Right cardiac atrium (tissue), 5 donors: Measurements from ENCODE around the gene SPINK5. TPM values are rescaled to one million over a fixed set of nuclear protein-coding genes. Genes with fewer than 3 reads are reported as not detected.

Experiments
- ATAC-seq, 2 donors: fragments of 200-7000 bp; cut with Tn5 transposase; one replicate each; pipeline versions ENCODE4 v1.8.0 to v1.9.1; 2020; ENCODE audit warnings: moderate library complexity in 2 of 2, mild to moderate bottlenecking in 1 of 2
- DNase-seq, 3 donors: peaks; one replicate each; pipeline ENCODE4 v3.0.0-alpha.2; 2020
- H3K27ac ChIP-seq: one replicate; pipeline ENCODE4 v1.5.1; 2013; ENCODE audit warnings: mild to moderate bottlenecking, low read length, control low read depth, moderate library complexity
- H3K27me3 ChIP-seq: one replicate; pipeline ENCODE4 v1.6.1; 2013; ENCODE audit not compliant: control insufficient read depth, insufficient read depth
- H3K4me1 ChIP-seq: one replicate; pipeline ENCODE4 v1.6.1; 2013; ENCODE audit warnings: low read length; ENCODE audit not compliant: control insufficient read depth, insufficient read depth
- H3K4me3 ChIP-seq: one replicate; pipeline ENCODE4 v1.5.1; 2013; ENCODE audit warnings: low read length, control low read depth
- H3K9me3 ChIP-seq: one replicate; pipeline ENCODE4 v1.6.1; 2013; ENCODE audit warnings: low read length; ENCODE audit not compliant: control insufficient read depth
- WGBS: extraction: QIAGEN DNeasy Blood & Tissue Kit; methylation state at CpG from one replicate; pipeline ENCODE4 v1.1.7; 2013; 5-methylcytosine and 5-hydroxymethylcytosine counted together
- intact Hi-C, 4 donors: fragments of 100-400 bp; cut with DNase I; formaldehyde crosslinking; loops; one replicate each; pipeline versions ENCODE4 v1.11.0 to v1.14.0; 2022 to 2023
- polyA plus RNA-seq: library from polyadenylated mRNA; stranded (reverse); fragments of 200-250 nt; gene quantifications from one replicate; pipeline ENCODE4 v1.2.3, GENCODE V29; 2013
- total RNA-seq, 4 donors: library from RNA; stranded (reverse); fragmentation: NEBNext Ultra II Directional; extraction: Animal tissue kit (Norgen Biotek cat#: 25700); gene quantifications; one replicate each; pipeline ENCODE4 v1.2.1, GENCODE V29; 2021
- donor health status: healthy with polysubstance abuse.
- donor health status: DM: no; HTN: yes; CAD: no.
- donor health status: DM: no; HTN: no; CAD: no.
- donor health status: DM: no; HTN: yes; CAD: no; lungs with severe emphysema.
- donor health status: DM: yes; HTN: yes; CAD: no.

SPINK5 gene
- total and polyA plus RNA-seq, 5 donors: 0.82 to 3.0 (median 1.3) TPM

DNA sequence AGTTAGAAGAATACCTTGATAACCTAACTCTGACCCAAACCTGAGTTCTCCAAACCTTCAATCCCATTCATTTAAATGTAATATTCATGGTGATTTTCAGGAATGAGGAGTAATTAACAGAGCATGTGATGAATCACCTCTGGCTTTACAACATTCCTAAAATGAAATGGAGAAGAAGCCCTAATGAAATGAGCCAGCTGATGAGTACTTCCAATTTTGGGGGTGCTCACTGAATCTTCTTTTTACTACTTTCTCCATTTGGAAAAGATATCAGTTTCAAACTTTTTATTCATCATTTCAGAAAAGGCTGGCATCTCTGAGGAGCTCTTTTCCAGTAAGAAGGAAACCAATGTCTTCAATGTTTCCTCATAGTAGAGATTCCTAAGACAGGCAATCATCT is 2.9 kb upstream of the SPINK5 start:
- no peaks in the 10 kb centered on the region for H3K4me1 ChIP-seq
- peaks cover 5% of the 10 kb centered on the region for H3K9me3 ChIP-seq
- intact Hi-C loops: no loop called here
- H3K4me3 ChIP-seq: no peak overlapping the region
- no peaks in the 10 kb centered on the region for H3K27me3 ChIP-seq
- DNase-seq: no peak
- H3K27ac ChIP-seq: no peak overlapping the region
- ATAC-seq: no peak

DNA sequence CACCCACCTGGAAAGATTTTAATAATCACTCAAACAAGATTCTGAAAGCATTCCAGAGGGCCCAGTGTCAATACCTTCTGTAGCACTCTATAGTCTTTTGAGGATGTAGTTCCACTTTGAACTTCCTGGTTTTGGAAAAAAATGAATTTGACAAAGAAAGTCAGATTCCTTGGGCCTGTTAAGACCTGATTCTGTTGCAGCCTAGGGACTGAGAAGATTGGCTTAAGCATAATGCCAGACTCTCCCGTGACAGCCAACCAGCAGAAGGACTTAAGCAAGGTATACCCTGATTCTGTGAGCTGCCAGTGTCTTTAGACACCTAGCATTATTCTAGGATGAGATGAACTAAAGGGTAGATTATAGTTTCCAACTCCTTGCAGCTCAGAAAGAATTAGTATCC is 6.8 kb downstream of the SPINK5 start:
- ATAC-seq (no peak), DNase-seq (no peak)
- H3K4me1 ChIP-seq: no peaks in the 10 kb centered on the region
- no peak overlapping the region for H3K27ac ChIP-seq
- H3K4me3 ChIP-seq: no peak overlapping the region
- WGBS: 71% methylated on average over 1 of the region's 1 CpG
- no peaks in the 10 kb centered on the region for H3K9me3 ChIP-seq
- H3K27me3 ChIP-seq: no peaks in the 10 kb centered on the region
- intact Hi-C loops: no loop called here

DNA sequence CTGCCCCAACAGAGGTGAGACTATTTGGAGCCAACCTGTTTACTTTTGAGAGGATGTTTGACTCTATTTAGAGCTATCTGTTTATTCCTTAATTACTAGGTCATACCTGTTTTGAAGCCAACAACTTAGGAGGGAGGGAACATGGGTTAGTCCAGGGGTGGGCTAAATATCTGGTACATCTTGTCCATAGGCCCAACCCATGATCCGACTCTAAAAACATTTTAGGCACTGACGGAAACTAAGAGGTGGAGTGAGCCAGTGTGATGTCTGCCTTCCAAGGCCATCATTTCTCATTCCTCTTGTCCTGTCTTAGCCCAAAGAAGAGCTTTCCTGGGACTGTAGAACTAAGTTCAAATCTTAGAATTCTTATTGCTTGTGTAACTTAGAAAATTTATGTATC is 8.4 kb downstream of the SPINK5 start:
- WGBS: 90% methylated on average over 2 of the region's 2 CpGs
- DNase-seq (no peak), ATAC-seq (no peak)
- no peaks in the 10 kb centered on the region for H3K4me1 ChIP-seq
- H3K9me3 ChIP-seq: no peaks in the 10 kb centered on the region
- no peaks in the 10 kb centered on the region for H3K27me3 ChIP-seq
- no peak overlapping the region for H3K27ac ChIP-seq
- intact Hi-C loops: no loop called here
- no peak overlapping the region for H3K4me3 ChIP-seq

DNA sequence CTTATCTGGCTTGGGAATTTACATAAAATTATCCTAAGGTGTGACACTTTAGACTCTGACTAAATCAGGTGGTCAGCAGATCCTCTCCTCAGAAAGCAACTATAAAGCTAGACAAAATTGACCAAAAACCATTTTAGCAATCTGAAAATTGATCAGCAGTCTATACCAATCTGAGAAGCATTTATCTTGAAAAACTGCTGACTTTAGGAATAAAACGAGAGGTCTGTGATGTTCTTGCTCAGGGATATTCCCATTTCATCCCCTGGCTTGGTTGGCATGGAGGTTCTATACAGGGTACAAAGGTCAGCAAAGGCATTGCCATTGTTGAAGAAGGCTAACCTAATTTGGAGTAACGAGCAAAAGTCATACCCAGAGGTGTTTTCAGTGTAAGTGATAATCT is 11.7 kb downstream of the SPINK5 start:
- no peak for ATAC-seq
- Histone ChIP-seq H3K4me1 (no peaks in the 10 kb centered on the region), H3K4me3 (no peak overlapping the region), H3K27me3 (no peaks in the 10 kb centered on the region), H3K27ac (no peak overlapping the region), H3K9me3 (no peaks in the 10 kb centered on the region)
- DNase-seq: no peak
- intact Hi-C loops: no loop called here
- WGBS: 81% methylated on average over 2 of the region's 2 CpGs

DNA sequence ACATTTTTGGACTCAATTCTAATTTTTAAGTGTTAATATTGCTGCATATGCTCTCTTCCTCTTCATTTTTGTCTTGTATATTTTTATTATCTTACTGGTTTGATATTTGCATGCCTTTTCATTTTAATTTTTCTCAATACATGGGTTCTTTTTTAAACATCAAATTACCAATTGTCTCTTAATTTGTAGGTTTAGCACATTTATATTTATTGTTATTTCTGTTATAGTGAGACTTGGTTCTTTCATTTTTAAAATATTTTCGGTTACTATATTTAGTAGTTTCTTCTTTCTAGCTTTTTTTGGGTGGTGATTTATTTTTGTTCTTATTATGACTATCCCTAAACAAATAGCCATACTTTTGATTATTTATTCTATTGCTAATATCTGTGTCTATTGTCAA is 19.4 kb downstream of the SPINK5 start:
- DNase-seq: no peak
- WGBS: 81% methylated on average over 1 of the region's 1 CpG
- Histone ChIP-seq H3K27me3 (no peaks in the 10 kb centered on the region), H3K27ac (no peak overlapping the region), H3K4me3 (no peak overlapping the region), H3K4me1 (no peaks in the 10 kb centered on the region), H3K9me3 (no peaks in the 10 kb centered on the region)
- ATAC-seq: no peak
- intact Hi-C loops: no loop called here

DNA sequence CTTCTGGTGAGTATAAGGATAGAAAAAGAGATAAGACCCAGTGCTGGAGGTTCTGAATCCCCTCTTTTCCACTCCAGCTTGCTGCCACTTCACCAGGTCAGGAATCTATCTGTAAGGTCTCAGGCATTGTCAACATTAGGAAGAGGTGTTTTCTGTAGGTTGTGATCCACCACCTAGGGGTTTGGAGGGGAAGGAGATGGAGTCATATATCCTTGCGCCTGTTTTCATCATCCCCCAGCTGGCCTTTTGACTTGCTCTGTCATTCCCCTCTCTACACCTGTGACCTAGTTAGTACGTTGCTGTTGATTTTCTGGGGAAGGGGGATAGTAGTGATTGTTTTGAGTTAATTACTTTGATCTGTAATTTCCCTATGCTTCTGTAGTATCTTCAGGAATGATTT is 20.5 kb downstream of the SPINK5 start:
- Histone ChIP-seq H3K4me3 (no peak overlapping the region), H3K27me3 (no peaks in the 10 kb centered on the region), H3K4me1 (no peaks in the 10 kb centered on the region), H3K27ac (no peak overlapping the region), H3K9me3 (no peaks in the 10 kb centered on the region)
- intact Hi-C loops: no loop called here
- ATAC-seq: no peak
- WGBS: 64% methylated on average over 2 of the region's 2 CpGs
- DNase-seq: no peak

DNA sequence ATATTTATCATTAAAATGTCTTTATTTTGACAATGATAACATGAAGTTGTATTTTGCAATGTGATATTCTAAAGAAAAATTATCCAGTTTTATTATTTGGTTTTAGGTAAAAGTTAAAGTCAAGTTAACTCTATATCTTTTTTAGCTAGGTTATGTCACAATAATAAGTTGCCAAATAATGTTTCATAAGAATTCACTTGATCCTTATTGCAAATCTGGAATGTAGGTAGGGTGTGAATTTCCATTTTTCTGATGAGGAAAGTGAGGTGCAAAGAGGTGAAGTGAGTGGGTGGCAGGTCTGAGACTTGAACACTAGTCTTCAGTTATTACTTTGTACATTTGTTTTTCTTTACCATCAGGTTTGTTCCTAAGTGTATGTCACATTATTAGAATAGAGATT is 21.5 kb downstream of the SPINK5 start:
- Histone ChIP-seq H3K9me3 (no peaks in the 10 kb centered on the region), H3K4me1 (no peaks in the 10 kb centered on the region), H3K4me3 (no peak overlapping the region), H3K27me3 (no peaks in the 10 kb centered on the region), H3K27ac (no peak overlapping the region)
- ATAC-seq (no peak), DNase-seq (no peak)
- intact Hi-C loops: no loop called here

DNA sequence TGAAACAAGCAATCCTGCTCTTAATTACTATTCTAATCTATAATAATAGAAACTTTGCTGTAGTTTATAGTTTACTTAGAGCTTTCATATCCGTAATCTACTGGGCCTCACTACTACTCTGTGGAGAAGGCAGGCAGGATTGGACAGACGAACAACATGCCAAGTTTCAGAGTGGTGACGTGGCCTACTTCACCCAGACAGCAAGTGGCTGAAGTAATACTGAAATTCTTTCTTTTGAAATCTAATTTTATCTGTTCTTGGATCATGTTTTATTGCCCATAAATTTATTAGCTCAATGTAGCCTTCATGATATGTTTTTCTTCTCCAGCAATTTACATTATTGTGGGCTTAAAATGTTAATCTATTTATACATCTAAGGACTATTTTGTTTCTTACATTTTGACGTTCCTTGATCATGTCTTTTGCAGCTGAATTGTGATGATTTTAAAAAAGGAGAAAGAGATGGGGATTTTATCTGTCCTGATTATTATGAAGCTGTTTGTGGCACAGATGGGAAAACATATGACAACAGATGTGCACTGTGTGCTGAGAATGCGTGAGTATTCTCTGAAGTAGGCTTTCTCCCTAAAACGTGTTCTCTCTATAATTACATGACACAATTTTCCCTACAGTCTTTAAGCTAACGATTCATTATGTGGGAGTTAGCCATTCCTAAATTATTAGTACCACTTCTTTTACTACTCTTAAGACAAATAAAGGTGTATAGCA is 22.4 kb downstream of the SPINK5 start:
- no peak overlapping the region for H3K4me3 ChIP-seq
- H3K27ac ChIP-seq: no peak overlapping the region
- H3K9me3 ChIP-seq: no peaks in the 10 kb centered on the region
- no peaks in the 10 kb centered on the region for H3K27me3 ChIP-seq
- WGBS: 65% methylated on average over 7 of the region's 7 CpGs
- ATAC-seq (peak in 1 of 2 donors; percentile 36), DNase-seq (no peak)
- no peaks in the 10 kb centered on the region for H3K4me1 ChIP-seq
- intact Hi-C loops: no loop called here

DNA sequence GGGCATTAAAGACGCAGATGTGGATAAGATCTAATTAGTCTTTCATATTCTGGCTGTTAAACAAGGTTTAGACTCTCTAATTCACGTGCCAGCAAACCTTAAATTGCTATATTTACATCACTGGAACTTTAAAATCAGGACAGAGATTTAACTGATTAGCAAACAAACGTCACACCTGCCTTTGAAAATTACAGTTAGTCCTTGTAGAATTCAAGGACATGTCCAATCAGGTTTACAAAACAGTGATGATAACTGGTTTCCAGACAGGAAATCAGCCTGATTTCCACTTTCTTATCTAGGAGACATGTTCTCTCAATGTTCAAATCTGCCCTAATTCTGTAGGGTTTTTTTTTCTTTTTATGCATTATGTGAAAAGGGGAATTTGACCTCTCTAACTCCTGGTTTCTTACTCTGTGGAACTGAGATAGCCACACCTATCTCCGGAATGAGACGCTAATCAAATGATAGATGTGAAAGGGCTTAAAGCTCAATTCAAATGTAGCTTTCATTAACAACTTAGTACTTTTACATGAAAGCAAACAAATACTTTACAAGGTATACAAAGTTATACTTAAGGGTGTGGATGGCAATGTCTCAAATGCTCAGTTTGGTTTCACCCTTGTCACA is 26.5 kb downstream of the SPINK5 start:
- 46% methylated on average over 5 of the region's 5 CpGs for WGBS

DNA sequence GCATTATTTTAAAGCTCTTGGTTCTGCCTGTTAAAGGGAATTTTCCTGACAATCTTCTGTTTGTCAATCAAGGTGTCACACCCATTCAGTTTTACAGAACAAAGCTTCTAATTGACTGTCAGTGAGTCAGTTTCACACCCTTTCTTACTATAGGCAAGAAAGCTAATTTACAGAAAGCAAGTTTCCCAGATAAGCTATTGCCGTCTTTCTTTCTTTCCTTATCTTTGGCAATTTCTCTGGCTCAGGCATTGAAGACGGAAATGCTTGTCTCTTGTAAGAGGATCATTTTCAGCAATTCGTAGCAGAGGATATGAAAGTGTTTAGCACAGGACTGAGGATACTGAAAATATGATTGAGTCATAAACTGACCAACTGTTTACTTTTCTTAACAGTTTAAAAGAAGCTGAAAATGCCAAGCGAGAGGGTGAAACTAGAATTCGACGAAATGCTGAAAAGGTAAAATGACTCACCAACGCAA is 27.0 kb downstream of the SPINK5 start:
- ATAC-seq (peak in 1 of 2 donors; percentile 40), DNase-seq (no peak)
- Histone ChIP-seq H3K27me3 (no peaks in the 10 kb centered on the region), H3K27ac (no peak overlapping the region), H3K4me1 (no peaks in the 10 kb centered on the region), H3K9me3 (no peaks in the 10 kb centered on the region), H3K4me3 (no peak overlapping the region)
- intact Hi-C loops: no loop called here
- 52% methylated on average over 7 of the region's 7 CpGs for WGBS

More for the DNA sequence above, 26.5 kb downstream of the SPINK5 start:
- H3K4me1 ChIP-seq: no peaks in the 10 kb centered on the region
- no peaks in the 10 kb centered on the region for H3K9me3 ChIP-seq
- intact Hi-C loops: no loop called here
- no peaks in the 10 kb centered on the region for H3K27me3 ChIP-seq
- ATAC-seq (peak in 1 of 2 donors; percentile 66), DNase-seq (no peak)
- no peak overlapping the region for H3K27ac ChIP-seq
- no peak overlapping the region for H3K4me3 ChIP-seq

DNA sequence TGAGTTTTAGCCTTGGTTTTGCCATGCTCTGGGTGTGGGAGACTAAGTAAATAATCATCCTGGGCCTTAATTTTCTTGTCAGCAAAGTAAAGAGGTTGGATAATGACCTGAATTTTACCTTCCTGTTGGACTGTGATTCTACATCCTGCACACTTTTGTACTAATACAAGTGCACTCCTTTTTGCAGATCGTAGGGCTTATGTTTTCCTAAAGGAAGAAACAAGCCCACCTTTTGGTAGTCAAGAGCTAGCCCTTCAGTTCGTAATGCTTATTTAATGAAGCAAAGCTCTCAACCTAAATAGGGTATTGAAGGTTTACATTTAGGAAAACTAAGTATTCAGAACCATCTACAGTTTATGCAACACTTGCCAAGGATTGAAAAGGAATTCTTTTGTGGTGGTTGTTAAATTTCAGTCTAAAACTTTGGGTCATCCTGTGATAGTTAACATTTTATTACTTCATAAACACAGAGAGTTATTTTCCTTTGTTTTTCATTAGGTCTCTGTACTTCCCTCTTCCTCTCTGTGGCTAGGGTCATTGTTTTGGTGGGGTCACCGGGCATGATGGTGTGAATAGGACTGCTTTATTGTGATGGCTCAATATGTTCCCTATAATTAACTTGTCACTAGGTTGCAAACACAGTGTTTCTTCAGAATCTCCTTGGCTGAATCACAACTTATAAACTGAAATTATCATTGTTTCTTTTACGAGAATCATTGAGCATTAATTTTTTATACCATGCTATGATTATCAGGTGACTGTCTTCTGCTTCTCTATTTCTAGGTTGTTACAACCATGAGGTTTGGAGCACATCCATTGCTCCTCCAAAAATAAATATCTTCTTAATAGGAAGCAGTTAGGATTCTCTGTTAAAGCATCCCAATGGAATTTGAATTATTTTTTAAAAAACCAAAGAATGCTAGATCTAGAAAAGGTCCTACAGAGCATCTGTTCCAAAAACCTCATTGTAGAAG is 28.5 kb downstream of the SPINK5 start:
- no peak overlapping the region for H3K27ac ChIP-seq
- no peak overlapping the region for H3K4me3 ChIP-seq
- ATAC-seq (peak in 1 of 2 donors; percentile 57), DNase-seq (no peak)
- no peaks in the 10 kb centered on the region for H3K27me3 ChIP-seq
- no peaks in the 10 kb centered on the region for H3K4me1 ChIP-seq
- intact Hi-C loops: no loop called here
- H3K9me3 ChIP-seq: no peaks in the 10 kb centered on the region
- WGBS: 76% methylated on average over 4 of the region's 4 CpGs
